Spleen (tissue), 7 donors: ENCODE results near the gene PRKAA2.

ENCODE experiments used
- CTCF ChIP-seq, 11 experiments: fragments of 200-600 bp in 7 of 11; fragments of 450-650 bp in 4 of 11; sonication (generic) in 4 of 11; IDR thresholded peaks in 8 of 11; conservative IDR thresholded peaks in 3 of 11; 1 replicate in 7 of 11; 2 replicates in 4 of 11; pipeline versions ENCODE4 v1.4.0 to v1.8.0; 2016 to 2021; ENCODE audit warnings: antibody characterized with exemption in 11 of 11, inconsistent platforms in 4 of 11, mild to moderate bottlenecking in 1 of 11
- POLR2A ChIP-seq, 3 donors: fragments of 450-650 bp; IDR thresholded peaks; one replicate each; pipeline ENCODE4 v1.5.1; 2017; ENCODE audit warnings: antibody characterized with exemption in 3 of 3, mild to moderate bottlenecking in 1 of 3
- donor health status: DM: no; HTN: no; CAD: no; lungs with moderate emphysema.
- donor health status: DM: no; HTN: no; CAD: no.
- donor health status: DM: no; HTN: no; CAD: no.

- no peak for TF ChIP-seq CTCF (IDR thresholded peaks at IDR 0.05 in 8 of 11, conservative IDR thresholded peaks at IDR 0.05 in 3 of 11)
- no peak for TF ChIP-seq POLR2A (IDR thresholded peaks at IDR 0.05)
These were observed 13.1 kb downstream of the PRKAA2 start for GRCh38 chr1:56658254-56658653.
